ENCODE results near the gene BRCA2.

DNA sequence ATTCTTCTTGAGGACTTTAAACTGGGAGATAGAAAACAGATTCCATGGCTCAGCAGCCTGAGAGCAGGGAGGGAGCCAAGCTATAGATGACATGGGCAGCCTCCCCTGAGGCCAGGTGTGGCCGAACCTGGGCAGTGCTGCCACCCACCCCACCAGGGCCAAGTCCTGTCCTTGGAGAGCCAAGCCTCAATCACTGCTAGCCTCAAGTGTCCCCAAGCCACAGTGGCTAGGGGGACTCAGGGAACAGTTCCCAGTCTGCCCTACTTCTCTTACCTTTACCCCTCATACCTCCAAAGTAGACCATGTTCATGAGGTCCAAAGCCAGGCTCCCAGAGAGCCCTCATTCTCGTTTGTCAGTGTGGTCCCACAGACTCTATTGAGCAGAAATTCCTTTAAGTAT, 104.6 kb downstream of the BRCA2 start:
- TF ChIP-seq, protein P1, sequence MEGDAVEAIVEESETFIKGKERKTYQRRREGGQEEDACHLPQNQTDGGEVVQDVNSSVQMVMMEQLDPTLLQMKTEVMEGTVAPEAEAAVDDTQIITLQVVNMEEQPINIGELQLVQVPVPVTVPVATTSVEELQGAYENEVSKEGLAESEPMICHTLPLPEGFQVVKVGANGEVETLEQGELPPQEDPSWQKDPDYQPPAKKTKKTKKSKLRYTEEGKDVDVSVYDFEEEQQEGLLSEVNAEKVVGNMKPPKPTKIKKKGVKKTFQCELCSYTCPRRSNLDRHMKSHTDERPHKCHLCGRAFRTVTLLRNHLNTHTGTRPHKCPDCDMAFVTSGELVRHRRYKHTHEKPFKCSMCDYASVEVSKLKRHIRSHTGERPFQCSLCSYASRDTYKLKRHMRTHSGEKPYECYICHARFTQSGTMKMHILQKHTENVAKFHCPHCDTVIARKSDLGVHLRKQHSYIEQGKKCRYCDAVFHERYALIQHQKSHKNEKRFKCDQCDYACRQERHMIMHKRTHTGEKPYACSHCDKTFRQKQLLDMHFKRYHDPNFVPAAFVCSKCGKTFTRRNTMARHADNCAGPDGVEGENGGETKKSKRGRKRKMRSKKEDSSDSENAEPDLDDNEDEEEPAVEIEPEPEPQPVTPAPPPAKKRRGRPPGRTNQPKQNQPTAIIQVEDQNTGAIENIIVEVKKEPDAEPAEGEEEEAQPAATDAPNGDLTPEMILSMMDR (IDR thresholded peaks at IDR 0.05): no peak
- TF ChIP-seq POLR2A (IDR thresholded peaks at IDR 0.05): no peak

Measured in esophagus squamous epithelium (tissue), 4 donors.